HG03558 (cell line): Measurements from ENCODE around the gene RET.

Experiments
- ATAC-seq: cut with Tn5 transposase; IDR thresholded peaks from one replicate; pipeline ENCODE4 v1.9.1; 2021; ENCODE audit warnings: moderate number of reproducible peaks; ENCODE audit not compliant: unreplicated experiment; ENCODE audit errors: extremely low read depth

RET gene

GRCh38 chr10:43117777-43118583 lies 41.1 kb downstream of the RET start:
- no peak for ATAC-seq

- ATAC-seq: no peak
Observed at GRCh38 chr10:43118631-43119415, 42.0 kb downstream of the RET start.

GRCh38 chr10:43119416-43120115 lies 42.7 kb downstream of the RET start:
- no peak for ATAC-seq

GRCh38 chr10:43120116-43120928 lies 43.5 kb downstream of the RET start:
- no peak for ATAC-seq

GRCh38 chr10:43120929-43121314 lies 44.1 kb downstream of the RET start:
- ATAC-seq: peak; percentile 89

- ATAC-seq: no peak
Observed at GRCh38 chr10:43121444-43121843, 44.6 kb downstream of the RET start.

GRCh38 chr10:43122096-43122495 lies 45.2 kb downstream of the RET start:
- no peak for ATAC-seq

GRCh38 chr10:43122826-43123225 lies 46.0 kb downstream of the RET start:
- ATAC-seq: no peak

- ATAC-seq: no peak
Observed at GRCh38 chr10:43123361-43124093, 46.7 kb downstream of the RET start.

- ATAC-seq: no peak
Observed at GRCh38 chr10:43124094-43124521, 47.2 kb downstream of the RET start.

- ATAC-seq: no peak
Observed at GRCh38 chr10:43124574-43125273, 47.9 kb downstream of the RET start.

- no peak for ATAC-seq
Observed at GRCh38 chr10:43125274-43125845, 48.5 kb downstream of the RET start.

GRCh38 chr10:43125881-43126731 lies 49.2 kb downstream of the RET start:
- no peak for ATAC-seq

- ATAC-seq: no peak
Observed at GRCh38 chr10:43126759-43127424, 50.0 kb downstream of the RET start.

GRCh38 chr10:43127442-43127841 lies 50.6 kb downstream of the RET start:
- no peak for ATAC-seq

- no peak for ATAC-seq
Observed at GRCh38 chr10:43128331-43128730, 51.5 kb downstream of the RET start.
